ENCODE measurements around the gene JMJD4.
A peak's percentile ranks its signal among the peaks of the same experiment; 100 is the strongest.

JMJD4 gene

DNA sequence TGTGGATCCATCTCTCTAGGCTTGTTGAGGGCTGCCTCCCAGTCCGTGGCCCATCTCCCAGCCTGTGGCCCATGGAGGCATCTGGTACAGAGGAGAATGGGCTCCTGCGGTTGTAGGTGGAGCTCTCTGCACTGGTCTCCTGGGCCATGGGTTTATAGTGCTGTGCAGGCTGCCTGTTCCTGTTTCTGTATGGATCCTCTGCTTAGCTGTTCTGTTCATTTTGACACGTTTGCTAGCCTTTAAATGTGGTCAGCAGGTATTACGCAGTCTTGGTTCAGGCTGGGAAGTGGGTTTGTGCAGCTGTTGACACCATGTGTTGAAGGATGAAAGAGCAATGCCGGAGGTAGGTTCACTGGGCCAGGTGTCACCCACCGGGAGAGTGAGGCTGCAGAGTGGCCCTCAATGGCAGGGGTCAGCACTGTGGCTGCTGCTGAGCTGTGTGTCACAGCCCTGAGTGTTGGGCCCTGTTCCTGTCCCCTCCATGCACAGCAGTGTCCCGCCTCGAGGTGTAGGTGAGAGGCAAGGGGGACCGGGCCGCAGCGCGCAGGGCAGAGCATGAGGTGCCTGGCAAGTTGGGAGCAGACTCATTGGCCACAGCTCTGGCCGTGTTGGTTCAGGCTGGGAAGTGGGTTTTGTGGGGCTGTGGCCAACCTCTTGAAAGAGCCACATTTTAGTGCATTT is 39.1 kb upstream of the JMJD4 start:
- no peaks in the 10 kb centered on the region for H3K27me3 Mint-ChIP-seq (ENCODE audit: low read depth)
- H3K9me3 Mint-ChIP-seq, result no peaks in the 10 kb centered on the region
- peaks cover 16% of the 10 kb centered on the region for H3K4me1 Mint-ChIP-seq (ENCODE audit: low read depth)
- H3K4me3 Mint-ChIP-seq, result peak overlapping the region; percentile 61
- DNase-seq (ENCODE audit: low spot score), result no peak
- peak overlapping the region; percentile 88 for H3K27ac Mint-ChIP-seq
- H3K36me3 Mint-ChIP-seq (ENCODE audit: low read depth), result peaks cover 15% of the 10 kb centered on the region

DNA sequence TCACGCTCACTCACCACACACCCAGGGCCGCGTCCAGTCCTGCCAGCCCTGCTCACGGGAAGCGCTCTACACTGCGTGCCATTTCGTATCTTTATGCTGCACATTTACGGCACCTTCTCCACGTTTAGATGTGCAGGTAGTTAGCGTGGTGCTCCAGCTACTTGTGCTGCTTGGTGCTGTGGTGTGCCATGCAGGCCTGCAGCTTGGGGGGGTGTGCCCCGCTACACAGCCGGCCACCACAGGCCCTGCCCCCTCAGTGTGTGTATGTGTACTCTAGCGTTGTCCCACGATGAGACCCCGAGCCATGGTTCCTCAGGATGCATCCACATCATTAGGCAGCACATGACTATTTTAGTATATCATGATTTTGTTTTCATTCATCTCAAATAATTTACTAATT is 38.5 kb upstream of the JMJD4 start:
- no peak for DNase-seq (ENCODE audit: low spot score)
- H3K4me3 Mint-ChIP-seq, result no peak overlapping the region
- H3K9me3 Mint-ChIP-seq, result no peaks in the 10 kb centered on the region
- peaks cover 16% of the 10 kb centered on the region for H3K4me1 Mint-ChIP-seq (ENCODE audit: low read depth)
- H3K36me3 Mint-ChIP-seq (ENCODE audit: low read depth), result peaks cover 17% of the 10 kb centered on the region
- H3K27ac Mint-ChIP-seq, result peak overlapping the region; percentile 88
- no peaks in the 10 kb centered on the region for H3K27me3 Mint-ChIP-seq (ENCODE audit: low read depth)

DNA sequence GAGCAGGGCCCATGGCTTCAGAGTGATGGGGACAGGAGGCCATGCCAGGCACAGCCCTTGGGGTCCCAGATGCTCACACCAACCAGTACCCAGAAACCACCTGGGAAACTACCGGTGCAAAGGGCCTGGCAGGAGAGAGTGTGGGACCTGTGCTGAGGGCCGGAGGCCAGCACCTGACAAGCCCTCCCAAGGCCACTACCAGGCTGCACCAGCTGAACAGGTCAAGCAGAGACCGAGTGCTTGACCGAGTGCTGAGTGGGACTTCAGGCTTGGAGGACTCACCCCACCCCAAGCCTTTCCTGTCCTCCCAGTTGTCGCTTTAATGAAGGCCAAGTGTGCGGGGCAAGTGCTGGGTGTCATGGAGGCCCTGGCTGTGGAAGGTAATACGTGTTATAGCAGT is 36.7 kb upstream of the JMJD4 start:
- DNase-seq (ENCODE audit: low spot score), result no peak
- Mint-ChIP-seq H3K4me1 (ENCODE audit: low read depth) (peaks cover 29% of the 10 kb centered on the region), H3K27me3 (ENCODE audit: low read depth) (no peaks in the 10 kb centered on the region), H3K9me3 (no peaks in the 10 kb centered on the region), H3K4me3 (no peak overlapping the region), H3K36me3 (ENCODE audit: low read depth) (peaks cover 27% of the 10 kb centered on the region), H3K27ac (no peak overlapping the region)

DNA sequence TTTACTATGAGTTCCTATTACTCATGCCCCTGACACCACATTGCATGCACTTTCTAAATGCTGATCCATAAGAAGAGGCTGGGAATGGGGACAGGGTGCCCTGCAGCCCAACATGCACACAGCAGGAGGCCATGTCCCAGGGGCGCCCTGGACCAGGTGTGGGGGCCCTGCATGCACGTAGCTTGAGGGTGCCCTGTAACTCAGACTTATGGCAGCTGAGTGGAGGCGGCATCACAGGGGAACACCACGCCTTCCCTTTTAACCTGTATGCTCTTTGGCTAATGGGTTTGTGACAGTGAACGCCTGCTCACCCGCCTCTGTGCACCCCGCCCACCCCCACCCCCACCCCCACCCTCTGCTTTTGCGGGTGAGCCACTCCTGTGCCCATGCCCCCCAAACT is 36.2 kb upstream of the JMJD4 start:
- H3K4me1 Mint-ChIP-seq (ENCODE audit: low read depth), result peaks cover 33% of the 10 kb centered on the region
- no peaks in the 10 kb centered on the region for H3K9me3 Mint-ChIP-seq
- no peaks in the 10 kb centered on the region for H3K27me3 Mint-ChIP-seq (ENCODE audit: low read depth)
- H3K36me3 Mint-ChIP-seq (ENCODE audit: low read depth), result peaks cover 28% of the 10 kb centered on the region
- no peak overlapping the region for H3K27ac Mint-ChIP-seq
- H3K4me3 Mint-ChIP-seq, result no peak overlapping the region
- no peak for DNase-seq (ENCODE audit: low spot score)

DNA sequence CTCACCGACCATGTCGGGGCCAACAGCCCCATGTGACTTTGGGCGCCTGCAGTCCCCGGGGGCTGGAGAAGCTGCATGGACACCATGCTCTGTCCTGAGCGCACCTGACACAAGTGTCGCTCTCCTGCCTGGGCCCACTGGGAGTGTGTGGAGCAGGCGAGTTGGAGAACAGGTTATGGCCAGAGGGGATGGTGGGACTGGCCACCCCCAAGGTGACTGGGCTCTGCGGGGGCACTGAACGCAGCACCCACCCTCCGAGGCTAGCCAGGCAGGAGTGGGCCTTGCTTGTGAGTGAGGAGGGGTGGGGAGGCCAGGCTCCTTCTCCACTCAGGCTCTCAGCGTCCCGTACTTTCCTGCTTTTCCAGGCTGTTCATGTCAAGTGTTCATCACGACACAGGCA is 35.7 kb upstream of the JMJD4 start:
- Mint-ChIP-seq H3K4me3 (no peak overlapping the region), H3K9me3 (no peaks in the 10 kb centered on the region), H3K4me1 (ENCODE audit: low read depth) (peaks cover 38% of the 10 kb centered on the region), H3K36me3 (ENCODE audit: low read depth) (peaks cover 32% of the 10 kb centered on the region), H3K27me3 (ENCODE audit: low read depth) (no peaks in the 10 kb centered on the region), H3K27ac (no peak overlapping the region)
- no peak for DNase-seq (ENCODE audit: low spot score)

DNA sequence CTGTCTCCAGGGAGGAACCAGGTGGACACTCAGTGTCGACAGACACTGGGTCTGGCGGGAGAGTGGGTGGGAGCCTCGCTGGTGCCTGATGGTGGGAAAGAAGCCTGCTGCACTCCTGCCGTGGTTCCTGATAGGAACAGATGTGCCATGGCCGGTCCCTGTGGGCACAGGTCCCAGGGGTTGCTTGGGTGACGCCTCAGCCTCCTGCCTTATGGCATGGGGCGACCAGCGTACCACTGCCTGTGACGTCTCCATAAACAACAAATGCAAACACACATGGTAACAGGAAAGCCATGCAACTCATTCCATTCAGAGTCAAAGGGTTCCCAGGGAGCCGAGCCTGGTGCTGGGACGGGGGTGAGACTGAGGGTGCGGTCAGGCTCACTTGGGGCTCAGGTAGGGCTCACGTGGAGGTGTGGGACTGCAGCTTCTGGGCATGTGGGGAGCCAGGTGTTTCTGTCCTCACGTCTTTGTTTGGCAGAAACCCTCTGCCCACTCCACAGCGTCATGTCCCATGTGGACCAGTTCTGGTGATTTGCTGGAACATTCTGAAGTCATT is 34.9 kb upstream of the JMJD4 start:
- no peaks in the 10 kb centered on the region for H3K27me3 Mint-ChIP-seq (ENCODE audit: low read depth)
- H3K36me3 Mint-ChIP-seq (ENCODE audit: low read depth), result peaks cover 32% of the 10 kb centered on the region
- no peak for DNase-seq (ENCODE audit: low spot score)
- H3K9me3 Mint-ChIP-seq, result no peaks in the 10 kb centered on the region
- H3K4me3 Mint-ChIP-seq, result no peak overlapping the region
- no peak overlapping the region for H3K27ac Mint-ChIP-seq
- H3K4me1 Mint-ChIP-seq (ENCODE audit: low read depth), result peaks cover 46% of the 10 kb centered on the region

DNA sequence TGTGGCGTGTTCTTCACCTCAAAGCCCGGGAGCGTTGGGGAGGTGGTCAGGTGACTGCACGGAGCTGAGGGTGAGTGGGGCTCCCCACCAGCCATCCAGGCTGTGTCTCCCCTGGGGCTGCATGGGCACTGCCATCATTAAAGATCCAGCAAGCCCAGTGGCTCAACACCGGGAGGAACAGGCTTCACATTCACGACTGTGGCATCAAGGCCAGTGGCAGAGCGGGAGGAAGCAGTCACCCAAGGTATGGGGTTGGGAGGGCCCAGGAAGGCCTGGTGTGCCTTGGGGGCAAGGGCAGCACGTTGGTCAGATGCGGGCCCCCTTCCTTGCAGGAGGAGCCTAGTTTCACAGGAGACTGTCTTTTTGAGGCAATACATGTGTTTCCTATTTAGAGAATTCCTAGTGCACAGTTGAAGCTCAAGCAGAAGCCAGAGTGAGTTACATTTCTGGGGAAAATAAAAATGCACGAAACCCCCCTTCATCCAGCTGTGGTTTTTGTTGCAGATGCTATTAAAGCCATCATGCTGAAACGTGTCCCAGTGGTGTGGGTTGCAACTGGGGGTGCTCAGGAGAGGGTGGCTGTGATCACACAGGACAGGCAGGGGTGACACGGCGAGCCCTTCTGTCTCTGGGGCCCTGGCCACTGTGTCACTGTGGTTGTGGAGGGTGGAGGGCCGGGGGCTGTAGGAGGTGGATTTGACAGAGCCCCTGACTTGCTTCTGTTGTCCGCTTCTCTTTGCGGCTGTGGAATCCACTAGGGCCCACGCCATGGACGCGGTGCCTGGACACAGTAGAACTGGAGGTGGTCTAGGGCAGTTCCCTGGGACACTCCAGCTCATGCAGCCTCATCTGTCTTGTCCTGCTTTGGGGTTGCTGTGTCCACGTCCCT is 34.2 kb upstream of the JMJD4 start:
- Mint-ChIP-seq H3K4me1 (ENCODE audit: low read depth) (peaks cover 50% of the 10 kb centered on the region), H3K36me3 (ENCODE audit: low read depth) (peaks cover 32% of the 10 kb centered on the region), H3K9me3 (no peaks in the 10 kb centered on the region), H3K4me3 (no peak overlapping the region), H3K27me3 (ENCODE audit: low read depth) (no peaks in the 10 kb centered on the region), H3K27ac (no peak overlapping the region)
- no peak for DNase-seq (ENCODE audit: low spot score)

DNA sequence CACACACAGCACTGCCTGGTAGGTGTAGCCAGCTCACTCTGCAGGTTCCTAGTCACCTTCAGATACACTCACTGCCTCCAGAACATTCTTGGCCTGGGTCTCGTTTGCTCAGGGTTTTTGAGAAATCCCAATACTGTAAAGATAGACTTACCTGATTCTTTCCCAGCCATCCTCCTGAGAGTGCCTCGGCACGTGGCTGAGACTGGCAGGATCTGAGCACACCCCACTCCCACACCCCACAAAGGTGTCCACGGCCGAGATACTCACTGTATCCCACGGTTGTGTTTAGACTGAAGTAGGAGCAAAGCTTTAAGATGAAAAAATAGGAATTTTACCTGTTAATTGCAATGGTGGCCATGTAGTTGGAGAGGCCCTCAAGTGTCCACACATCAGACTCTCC is 33.5 kb upstream of the JMJD4 start:
- DNase-seq (ENCODE audit: low spot score), result no peak
- no peak overlapping the region for H3K4me3 Mint-ChIP-seq
- H3K27me3 Mint-ChIP-seq (ENCODE audit: low read depth), result no peaks in the 10 kb centered on the region
- peak overlapping the region; percentile 22 for H3K27ac Mint-ChIP-seq
- H3K36me3 Mint-ChIP-seq (ENCODE audit: low read depth), result peaks cover 33% of the 10 kb centered on the region
- no peaks in the 10 kb centered on the region for H3K9me3 Mint-ChIP-seq
- peaks cover 49% of the 10 kb centered on the region for H3K4me1 Mint-ChIP-seq (ENCODE audit: low read depth)

DNA sequence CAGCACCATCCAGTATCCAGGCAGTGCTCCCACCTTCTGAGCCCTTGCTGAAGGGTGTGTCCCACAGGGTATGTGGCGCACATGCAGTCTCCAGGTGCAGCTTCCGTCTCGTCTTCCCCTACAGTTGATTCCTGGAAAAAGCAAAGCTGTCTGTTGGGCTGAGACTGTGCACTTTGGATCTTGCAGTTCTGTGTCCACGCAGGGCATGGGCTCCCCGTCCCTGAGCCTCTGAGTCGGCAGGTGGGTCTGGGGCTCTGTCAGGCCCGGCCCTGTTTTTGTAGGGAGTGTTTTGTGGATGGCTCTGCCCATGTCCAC is 33.0 kb upstream of the JMJD4 start:
- Mint-ChIP-seq H3K4me1 (ENCODE audit: low read depth) (peaks cover 52% of the 10 kb centered on the region), H3K36me3 (ENCODE audit: low read depth) (peaks cover 33% of the 10 kb centered on the region), H3K27ac (peak overlapping the region; percentile 34), H3K4me3 (peak overlapping the region; percentile 77), H3K9me3 (no peaks in the 10 kb centered on the region), H3K27me3 (ENCODE audit: low read depth) (no peaks in the 10 kb centered on the region)
- no peak for DNase-seq (ENCODE audit: low spot score)

DNA sequence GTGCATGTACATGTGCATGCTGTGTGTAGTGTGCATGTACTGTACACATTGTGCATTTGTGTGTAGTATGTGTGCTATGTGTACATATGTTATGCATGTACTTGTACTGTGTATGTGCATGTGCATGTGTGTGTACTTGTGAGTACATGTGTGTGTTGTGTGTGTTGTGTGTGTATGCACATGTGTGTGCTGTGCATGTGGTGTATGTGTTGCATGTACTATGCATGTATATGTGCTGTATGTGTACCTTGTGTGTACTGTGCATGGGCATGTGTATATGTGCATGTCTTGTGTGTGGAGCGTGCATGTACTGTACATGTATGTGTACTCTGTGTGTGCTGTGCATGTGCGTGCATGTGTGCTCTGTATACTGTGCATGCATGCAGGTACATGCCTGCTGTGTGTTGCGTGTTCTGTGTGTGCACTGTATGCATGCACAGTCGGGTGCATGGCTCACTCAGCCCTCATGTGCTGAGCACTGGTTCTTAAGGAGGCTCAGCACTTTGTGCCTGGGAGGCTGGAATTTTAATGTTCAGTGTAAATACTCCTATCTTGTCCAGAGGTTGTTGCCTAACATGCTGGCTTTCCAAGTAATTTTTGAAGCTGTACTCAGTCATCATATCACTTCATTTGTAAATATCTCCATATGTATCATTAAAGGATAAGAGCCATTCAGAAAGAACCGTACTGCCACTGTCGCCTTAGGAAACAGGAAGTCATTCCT is 32.5 kb upstream of the JMJD4 start:
- H3K27ac Mint-ChIP-seq, result peak overlapping the region; percentile 57
- peak overlapping the region; percentile 77 for H3K4me3 Mint-ChIP-seq
- no peak for DNase-seq (ENCODE audit: low spot score)
- H3K9me3 Mint-ChIP-seq, result no peaks in the 10 kb centered on the region
- peaks cover 56% of the 10 kb centered on the region for H3K4me1 Mint-ChIP-seq (ENCODE audit: low read depth)
- H3K27me3 Mint-ChIP-seq (ENCODE audit: low read depth), result no peaks in the 10 kb centered on the region
- peaks cover 33% of the 10 kb centered on the region for H3K36me3 Mint-ChIP-seq (ENCODE audit: low read depth)

DNA sequence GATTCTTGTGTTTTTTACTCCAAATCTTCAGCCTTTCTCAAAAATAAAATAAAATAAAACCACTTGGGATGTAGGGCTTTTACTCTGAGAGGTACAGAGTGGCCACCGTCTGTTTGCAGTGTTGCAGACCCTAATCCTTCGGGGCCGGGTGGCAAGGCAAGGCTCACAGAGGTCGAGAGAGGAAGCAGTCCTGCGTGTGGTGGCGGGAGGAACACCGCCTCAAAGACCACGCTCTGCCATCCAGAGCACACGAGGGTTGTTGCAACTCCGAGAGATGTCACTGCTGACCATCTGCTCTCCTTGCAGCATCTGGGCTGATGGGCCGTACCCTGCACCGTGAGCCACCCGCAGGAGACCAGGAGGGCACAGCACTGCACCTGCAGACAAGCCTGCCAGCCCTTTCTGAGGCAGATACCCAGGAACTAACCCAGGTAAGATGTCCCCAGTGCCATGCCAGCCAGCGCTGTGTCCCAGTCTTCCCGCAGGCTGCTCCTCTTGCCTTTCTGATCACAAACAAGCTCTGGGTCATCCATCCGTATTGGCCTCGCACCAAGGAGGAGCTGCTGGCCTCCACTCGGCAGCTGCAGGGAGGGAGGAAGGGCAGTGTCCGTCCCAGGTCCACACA is 31.7 kb upstream of the JMJD4 start:
- Mint-ChIP-seq H3K9me3 (no peaks in the 10 kb centered on the region), H3K4me1 (ENCODE audit: low read depth) (peaks cover 58% of the 10 kb centered on the region), H3K27me3 (ENCODE audit: low read depth) (no peaks in the 10 kb centered on the region), H3K4me3 (peak overlapping the region; percentile 77), H3K36me3 (ENCODE audit: low read depth) (peaks cover 31% of the 10 kb centered on the region), H3K27ac (peak overlapping the region; percentile 86)
- DNase-seq (ENCODE audit: low spot score), result no peak

DNA sequence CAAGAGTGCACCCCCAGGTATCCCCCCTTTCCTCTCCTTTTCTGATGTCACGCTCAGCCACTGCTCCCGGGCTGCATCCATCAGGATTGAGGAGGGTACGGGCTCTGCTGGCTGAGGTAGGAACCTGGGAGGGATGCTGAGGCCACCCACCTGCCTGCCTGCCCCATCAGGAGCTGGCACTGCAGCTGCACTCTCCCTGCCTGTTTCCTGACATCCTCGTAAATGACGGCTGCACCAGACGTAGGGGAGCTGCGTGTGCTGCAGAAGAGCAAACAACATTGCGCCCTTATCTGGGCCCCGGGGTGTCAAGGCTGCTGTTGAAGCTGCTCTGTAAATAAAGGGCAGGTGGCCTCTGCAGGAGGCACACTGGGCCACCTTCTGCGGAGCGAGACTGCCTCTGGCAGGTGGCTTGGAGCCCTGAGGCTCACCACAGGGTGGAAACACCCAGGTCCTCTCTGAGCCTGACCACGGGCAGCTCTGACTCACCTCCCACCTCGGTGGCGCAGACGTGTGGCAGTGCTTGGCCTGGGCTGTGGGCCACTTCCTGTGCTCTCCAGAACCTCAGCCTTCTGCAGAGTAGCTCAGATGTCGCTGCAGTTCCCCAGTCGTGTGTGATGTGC is 31.0 kb upstream of the JMJD4 start:
- peak; percentile 81 for DNase-seq (ENCODE audit: low spot score)
- H3K27ac Mint-ChIP-seq, result peak overlapping the region; percentile 86
- H3K4me3 Mint-ChIP-seq, result peak overlapping the region; percentile 77
- peaks cover 37% of the 10 kb centered on the region for H3K36me3 Mint-ChIP-seq (ENCODE audit: low read depth)
- H3K9me3 Mint-ChIP-seq, result no peaks in the 10 kb centered on the region
- no peaks in the 10 kb centered on the region for H3K27me3 Mint-ChIP-seq (ENCODE audit: low read depth)
- H3K4me1 Mint-ChIP-seq (ENCODE audit: low read depth), result peaks cover 64% of the 10 kb centered on the region

DNA sequence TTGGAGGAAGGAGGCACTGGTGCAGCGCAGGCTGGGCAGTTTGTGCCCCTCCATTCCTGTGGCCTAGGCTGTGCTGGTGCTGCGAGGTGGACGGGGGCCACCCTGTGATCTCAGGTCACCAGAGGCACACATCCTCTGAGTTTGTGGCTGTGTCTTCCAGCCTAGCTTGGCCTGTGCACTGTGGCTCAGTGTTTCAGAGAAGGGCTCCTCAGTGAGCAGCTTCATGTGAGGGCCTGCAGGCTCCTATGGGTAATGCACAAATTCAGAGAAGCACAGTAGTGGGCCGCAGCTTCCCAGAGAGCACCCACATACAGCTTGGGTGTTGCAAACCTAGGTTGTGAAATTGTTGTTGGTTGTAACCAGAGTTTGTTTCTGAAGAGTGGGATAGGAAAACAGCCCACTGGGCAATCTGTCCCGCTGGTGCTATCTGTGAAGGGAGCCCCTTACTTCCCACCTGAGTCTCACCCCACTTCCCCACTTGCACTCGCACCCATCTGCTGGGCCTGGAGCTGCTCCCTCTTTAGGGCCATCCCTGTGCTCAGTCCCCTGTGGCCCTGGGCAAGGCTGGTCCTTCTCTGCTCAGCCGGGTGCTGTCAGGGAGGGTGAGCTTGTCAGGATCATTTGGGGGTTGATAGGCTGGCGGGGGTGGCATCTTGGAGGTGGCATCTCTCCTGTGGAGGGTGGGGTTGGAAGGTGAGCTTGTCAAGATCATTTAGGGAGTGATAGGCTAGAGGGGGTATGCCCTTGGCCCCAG is 30.3 kb upstream of the JMJD4 start:
- DNase-seq (ENCODE audit: low spot score), result no peak
- Mint-ChIP-seq H3K36me3 (ENCODE audit: low read depth) (peaks cover 41% of the 10 kb centered on the region), H3K27me3 (ENCODE audit: low read depth) (no peaks in the 10 kb centered on the region), H3K9me3 (no peaks in the 10 kb centered on the region), H3K4me1 (ENCODE audit: low read depth) (peaks cover 68% of the 10 kb centered on the region), H3K27ac (peak overlapping the region; percentile 86), H3K4me3 (peak overlapping the region; percentile 77)

Measured in T-helper 2 cell treated with Interferon-gamma antibody and Interleukin-4, amounts not matched to agents 5 μg/mL and 100 μg/mL, for 36 hours (primary cell).